C4-2B (cell line): ENCODE data around the gene NPAS3.

ENCODE experiments used
- ZFX ChIP-seq: fragments of 450-650 bp; IDR thresholded peaks from 2 replicates; pipeline ENCODE4 v1.6.1; 2017
- TF ChIP-seq, protein P1 (sequence below): fragments of 450-650 bp; conservative IDR thresholded peaks from 2 replicates; pipeline ENCODE4 v1.5.1; 2017; ENCODE audit warnings: mild to moderate bottlenecking

DNA sequence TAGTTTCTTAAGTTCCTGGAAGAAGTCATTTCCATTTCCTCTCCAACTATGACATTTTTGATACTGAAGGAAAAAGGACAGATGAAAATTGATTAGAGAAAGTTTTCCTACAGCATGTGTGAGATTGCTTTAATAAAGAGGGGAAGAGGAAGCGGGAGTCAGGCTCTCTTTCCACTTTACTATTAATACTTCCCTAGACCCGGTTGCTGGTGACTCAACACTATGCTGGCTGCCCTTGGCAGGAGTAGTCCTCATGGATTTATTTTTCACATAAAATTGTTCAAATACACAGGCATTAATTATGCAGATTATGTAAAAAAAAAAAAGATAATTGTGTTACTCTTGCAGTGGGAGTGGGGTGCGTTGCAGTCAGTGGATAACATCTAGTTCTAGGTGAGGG, 718.8 kb downstream of the NPAS3 start:
- TF ChIP-seq, protein P1, sequence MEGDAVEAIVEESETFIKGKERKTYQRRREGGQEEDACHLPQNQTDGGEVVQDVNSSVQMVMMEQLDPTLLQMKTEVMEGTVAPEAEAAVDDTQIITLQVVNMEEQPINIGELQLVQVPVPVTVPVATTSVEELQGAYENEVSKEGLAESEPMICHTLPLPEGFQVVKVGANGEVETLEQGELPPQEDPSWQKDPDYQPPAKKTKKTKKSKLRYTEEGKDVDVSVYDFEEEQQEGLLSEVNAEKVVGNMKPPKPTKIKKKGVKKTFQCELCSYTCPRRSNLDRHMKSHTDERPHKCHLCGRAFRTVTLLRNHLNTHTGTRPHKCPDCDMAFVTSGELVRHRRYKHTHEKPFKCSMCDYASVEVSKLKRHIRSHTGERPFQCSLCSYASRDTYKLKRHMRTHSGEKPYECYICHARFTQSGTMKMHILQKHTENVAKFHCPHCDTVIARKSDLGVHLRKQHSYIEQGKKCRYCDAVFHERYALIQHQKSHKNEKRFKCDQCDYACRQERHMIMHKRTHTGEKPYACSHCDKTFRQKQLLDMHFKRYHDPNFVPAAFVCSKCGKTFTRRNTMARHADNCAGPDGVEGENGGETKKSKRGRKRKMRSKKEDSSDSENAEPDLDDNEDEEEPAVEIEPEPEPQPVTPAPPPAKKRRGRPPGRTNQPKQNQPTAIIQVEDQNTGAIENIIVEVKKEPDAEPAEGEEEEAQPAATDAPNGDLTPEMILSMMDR, result no peak
- TF ChIP-seq ZFX, result no peak
